Measurements from ENCODE around the gene LRRC46.

Gene LRRC46

DNA sequence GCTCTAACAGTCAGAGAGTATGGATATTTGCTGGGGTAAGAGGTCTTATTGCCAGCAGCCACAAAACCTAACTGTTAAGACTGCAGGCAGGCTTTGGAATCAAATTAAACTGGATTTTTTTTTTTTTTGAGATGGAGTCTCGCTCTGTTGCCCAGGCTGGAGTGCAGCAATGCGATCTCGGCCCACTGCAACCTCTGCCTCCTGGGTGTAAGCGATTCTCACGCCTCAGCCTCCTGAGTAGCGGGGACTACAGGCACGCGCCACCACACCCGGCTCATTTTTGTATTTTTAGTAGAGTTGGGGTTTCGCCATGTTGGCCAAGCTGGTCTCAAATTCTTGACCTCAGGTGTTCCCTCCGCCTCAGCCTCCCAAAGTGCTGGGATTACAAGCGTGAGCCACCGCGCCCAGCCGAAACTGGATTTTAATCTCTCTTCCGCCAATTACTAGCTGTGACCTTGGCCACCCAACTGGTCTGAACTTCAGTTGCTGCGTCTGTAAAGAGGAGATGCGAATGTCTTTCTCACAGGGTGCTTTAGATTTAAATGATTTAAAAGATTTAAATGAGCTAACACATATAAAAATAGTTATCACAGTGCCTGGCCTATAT lies 971 bp upstream of the LRRC46 start:
- DNase-seq (ENCODE audit: low read depth), result no peak

DNA sequence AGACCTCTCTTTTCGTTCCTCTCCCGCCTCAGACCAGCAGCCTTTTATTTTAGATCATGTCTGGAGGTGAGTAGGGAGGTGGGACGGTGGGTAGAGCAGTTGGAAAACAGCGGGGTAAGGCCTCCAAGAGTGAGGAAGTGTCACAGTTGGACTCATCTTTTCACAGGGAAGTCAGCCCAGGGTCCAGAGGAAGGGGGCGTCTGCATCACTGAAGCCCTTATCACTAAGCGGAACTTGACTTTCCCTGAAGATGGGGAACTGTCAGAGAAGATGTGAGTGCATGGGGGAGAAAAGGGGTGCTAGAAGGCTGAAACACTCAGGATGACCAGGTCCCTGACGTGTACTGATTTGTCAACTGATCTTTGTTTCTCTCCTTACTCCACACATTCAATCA lies 461 bp downstream of the LRRC46 start:
- no peak for DNase-seq (ENCODE audit: low read depth)

DNA sequence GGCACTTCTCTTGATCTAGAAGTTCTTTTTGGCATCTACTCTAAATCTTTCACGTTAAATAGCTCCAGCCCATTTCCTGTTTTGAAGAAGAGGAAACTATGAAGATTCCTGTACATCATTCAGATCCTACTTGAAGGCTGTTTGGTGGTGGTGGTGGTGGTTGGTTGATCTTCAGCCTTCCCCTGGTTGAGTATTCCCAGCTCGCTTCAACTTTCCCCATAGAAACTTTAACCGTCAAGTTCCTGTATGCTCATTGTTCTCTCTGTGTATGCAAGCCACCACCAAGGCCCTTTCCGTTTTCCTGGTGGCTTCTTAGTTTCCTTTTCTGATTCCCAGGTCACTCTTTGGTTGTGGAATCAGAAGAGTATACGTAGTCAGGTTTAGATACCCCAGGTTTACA lies 3.3 kb downstream of the LRRC46 start:
- no peak for DNase-seq (ENCODE audit: low read depth)

DNA sequence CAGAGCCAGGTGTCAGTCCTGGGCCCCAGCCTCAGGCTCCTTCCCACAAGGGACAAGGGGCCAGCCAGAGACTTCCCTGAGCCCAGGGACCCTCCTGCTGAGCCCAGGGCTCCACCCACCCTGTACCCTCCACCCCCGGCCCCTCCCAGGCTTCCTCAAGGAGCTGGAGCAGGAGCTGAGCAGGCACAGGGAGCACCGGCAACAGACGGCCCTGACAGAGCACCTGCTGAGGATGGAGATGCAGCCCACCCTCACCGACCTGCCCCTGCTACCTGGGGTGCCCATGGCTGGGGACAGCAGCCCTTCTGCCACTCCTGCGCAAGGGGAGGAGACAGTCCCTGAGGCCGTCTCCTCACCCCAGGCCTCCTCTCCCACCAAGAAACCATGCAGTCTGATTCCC lies 5.1 kb downstream of the LRRC46 start:
- no peak for DNase-seq (ENCODE audit: low read depth)

DNA sequence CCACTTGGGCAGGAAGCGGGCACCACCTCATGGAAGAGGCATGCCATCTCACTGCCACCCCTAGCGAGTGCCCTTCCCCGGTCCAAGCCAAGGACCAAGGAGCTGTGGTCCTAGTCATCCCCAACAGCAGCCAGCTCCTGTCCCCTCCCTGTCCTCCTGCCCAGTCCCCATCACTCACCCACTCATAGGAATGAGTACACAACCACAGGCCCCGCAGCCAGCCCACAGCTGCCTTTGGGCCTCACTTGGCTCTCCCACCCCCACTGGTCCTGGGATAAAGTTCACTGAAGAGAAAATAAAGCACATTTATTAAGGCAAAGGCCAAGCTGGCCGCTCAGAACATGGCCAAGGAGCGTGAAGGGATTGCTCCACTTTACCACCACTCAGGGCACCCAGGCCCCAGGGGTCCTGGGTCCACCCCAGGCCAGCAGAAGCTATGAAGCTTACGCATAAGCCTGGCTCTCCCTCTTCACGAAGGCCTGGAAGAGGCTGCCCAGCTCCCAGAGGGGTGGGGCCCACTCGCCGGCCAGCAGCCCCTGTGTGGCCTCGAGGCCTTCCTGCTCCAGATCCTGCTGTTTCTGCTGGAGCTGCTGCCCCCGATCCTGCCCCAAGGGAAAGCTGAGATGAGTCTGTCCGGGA lies 6.0 kb downstream of the LRRC46 start:
- peak; percentile 69 for DNase-seq (ENCODE audit: low read depth)

DNA sequence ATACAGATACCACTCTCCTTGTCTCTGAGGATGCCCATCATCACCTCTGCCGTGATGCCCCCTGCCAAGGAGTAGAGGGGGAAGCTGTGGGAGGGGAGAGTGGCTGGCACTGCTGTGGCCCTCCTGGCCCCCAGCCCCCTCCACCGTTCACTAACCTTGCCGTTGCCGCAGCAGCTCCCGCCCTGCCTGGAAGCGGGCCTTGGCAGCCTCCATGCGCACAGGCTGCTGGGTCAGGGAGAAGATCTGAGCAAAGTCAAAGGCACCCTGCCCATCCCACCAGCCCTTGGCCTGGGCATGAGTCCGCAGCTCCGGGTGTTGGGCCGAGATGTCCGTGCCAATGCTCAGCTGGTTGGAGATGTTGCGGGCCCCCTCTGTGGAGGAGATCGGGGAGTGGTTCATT lies 7.2 kb downstream of the LRRC46 start:
- DNase-seq (ENCODE audit: low read depth), result no peak

DNA sequence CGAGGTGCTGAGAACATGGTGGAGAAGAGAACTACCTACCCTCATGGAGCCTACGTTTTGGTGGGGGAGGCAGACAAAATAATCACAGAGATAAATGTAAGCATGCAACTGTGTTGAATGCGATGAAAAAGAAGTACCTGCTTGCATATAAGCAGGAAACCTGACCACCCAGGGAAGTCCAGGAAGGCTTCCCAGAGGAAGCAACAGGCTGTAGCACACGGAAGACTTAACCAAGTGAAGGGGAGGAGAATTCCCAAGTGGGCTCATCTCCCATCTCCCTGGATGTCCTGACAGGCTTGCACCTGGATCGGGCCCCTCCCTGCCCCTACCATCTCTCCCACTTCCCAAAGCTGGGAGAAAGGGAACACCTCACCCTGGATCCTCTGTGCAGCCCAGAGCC lies 7.6 kb downstream of the LRRC46 start:
- no peak for DNase-seq (ENCODE audit: low read depth)

DNA sequence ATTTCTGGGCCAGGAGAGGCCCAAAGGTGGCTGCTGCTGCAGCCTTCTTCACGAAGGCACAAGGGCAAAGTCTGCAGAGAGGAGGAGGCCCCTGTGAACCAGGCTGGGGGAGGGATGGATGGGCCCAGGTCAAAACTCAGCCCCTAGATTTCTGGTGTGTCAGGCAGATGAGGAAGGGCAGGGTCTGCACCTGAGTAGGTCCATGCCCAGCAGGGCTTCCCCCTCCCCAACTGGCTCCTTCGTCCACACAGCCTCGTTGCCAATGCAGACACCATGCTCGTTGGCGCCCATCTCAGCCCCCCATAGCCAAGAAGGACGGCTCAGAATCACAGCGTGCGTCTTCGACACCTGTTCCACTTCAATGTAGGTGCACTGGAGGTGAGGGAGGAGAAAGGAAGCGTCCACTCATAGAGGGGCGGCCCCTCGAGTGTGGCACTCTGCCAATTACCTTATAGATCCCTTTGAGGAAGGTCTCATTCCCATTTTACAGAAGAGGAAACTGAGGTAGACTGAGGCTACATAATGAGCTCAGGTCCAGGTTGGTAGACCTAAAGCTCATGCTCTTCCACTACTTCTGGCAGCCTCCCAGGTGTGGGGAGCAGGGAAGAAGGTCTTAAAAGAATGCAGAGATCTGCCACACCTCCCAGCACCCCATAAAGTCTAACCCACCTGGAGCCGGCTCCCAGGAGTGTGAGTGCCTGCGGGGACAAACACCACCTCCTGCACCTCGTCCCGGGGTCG lies 8.7 kb downstream of the LRRC46 start:
- no peak for DNase-seq (ENCODE audit: low read depth)

DNA sequence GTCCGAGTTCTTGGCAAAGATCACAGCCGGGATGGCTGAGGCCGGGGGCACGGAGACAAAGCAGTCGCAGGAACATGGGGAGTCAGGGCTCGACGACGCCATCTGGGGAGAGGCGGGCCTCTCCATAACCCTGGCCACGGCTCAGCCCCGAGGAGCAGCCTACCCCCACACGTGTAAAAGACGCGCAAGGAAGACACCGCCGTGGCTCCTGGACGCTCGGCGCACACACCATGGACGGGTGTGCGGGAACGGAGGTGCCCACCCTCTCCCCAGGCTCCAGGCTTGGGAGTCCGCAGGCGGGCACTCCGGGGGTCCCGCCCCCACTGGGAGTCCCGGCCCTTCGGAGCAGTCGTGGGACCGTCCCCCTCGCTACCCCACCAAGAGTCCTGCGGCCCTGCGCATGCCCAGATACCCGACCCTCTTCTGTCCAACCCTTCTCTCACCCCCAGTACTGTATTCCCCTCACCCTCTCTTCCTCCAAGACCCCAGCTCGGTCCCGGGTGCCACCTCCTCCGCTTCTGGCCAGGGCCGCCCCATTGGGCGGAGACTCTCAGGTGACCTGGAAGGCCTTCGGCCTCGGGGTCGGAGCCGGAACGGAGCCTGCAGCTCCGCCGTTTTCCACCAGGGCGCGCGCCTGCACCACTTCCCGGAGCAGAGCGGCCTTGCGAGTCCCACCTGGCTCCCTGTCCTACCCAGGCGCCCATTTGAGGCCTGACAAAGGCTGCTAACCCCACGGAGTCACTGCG lies 9.4 kb downstream of the LRRC46 start, which contains the start of gene SCRN2:
Gene SCRN2 (minus strand): TSS at position 532 of the 746 bp plus-strand sequence. CDS start 430 bp downstream, at position 102.
- peak; percentile 79 for DNase-seq (ENCODE audit: low read depth)

DNA sequence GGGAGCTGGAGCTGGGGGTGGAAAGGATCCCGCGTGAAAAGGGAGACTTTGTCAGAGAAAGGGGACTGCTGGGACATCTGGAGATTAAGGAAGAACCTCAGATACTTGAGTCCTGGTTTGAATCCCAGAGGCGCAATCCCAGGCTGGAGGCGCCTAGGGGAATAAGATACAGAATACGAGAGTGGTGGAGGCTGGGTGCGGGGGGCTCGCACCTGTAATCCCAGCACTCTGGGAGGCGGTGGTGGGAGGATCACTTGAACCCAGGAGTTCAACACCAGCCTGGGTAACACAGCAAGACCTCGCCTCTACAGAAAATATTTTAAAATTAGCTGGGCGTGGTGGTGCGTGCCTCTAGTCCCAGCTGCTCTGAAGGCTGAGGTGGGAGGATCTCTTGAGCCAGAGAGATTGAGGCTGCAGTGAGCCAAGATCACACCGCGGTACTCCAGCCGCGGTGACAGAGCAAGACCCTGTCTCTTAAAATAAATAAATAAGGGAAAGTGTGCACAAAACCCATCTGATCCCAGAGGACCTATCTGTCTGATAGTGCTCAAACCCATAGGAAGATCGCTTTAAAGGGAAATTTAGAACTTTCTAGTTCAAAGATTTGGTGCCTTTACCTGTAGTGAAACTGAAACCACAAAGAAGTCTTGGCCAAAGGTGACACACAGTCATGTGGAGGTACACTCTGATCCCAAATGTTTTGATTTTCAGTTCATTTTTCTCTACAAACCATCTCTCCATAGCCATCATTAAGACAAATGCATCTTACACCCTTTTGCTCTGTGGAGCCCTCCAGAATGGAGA lies 10.2 kb downstream of the LRRC46 start:
- DNase-seq (ENCODE audit: low read depth), result no peak

DNA sequence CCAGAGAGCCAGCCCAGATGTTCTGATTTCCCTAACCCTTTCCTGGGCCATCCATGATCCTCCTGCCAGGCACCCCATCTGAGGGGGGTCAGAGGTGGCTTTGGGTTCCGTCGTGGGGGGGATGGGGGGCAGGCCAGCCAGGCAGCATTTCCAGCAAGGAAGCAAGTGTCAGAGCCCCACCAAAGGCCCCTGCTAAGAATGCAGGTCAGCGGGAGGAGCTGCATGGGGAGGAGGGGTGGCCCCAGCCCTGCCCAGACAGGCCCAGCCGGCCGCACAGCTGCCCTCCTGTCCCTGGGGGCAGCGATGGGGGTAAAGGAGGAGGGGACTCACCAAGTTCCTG lies 11.9 kb downstream of the LRRC46 start:
- no peak for DNase-seq (ENCODE audit: low read depth)

DNA sequence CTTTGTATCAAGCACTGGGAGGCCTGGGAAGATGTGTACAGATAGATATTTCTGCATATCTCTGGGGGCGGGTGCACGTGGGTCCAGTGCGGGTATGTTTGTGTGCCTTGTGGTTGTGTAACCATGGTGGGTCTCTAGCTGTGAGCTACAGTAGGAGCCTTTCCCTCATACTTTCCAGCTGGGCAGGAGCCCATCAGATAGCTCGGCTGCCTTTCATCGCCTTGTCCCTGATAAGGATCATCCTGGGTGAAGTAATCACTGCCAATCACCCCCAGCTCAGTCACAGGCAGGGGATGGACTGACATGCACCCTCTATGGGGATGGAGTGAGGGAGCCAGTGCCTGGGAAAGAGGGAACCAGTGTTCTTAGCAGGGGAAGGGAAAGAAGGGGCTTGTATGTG lies 12.8 kb downstream of the LRRC46 start:
- no peak for DNase-seq (ENCODE audit: low read depth)

DNA sequence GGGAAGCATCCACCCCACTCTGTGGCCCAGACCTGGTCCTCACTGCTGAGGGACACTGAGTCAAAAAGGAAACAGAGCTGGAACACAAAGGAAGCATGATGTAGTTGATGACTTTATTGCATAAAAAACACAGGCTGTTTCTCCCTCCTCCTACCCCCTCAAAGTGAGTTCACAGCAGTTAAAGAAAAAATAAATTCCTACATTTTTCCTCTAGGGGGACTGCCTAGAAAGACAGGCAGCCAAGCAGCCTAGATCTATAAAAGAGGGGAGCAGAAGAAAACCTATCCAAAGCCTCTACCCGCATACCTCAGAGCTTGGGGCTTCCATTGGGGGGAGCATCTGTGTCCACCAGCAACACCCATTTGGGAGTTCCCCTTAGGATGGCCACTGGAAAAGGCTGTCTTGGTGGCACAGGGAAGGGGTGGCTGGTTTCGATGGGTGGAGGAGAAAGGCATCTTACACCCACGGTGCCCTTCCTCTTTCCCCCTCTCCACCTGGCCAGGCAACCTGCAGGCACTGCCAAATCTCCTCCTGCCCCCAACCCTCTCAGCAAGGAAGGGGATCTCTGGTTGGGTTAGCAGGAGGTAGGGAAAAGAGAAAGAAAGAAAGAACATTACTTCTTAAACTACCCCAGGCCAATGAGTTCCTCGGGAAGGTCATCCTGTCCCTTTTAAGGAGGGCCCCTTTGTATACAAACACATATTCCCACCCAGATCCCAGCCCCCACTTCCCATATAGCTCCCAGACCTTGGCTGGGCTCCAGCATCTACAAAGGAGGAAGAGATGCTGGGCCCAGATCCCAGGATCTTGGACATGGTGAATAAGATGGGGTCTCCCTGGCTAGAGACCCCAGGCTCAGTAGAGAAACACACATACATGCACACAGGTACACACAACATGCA lies 13.6 kb downstream of the LRRC46 start:
- no peak for DNase-seq (ENCODE audit: low read depth)

DNA sequence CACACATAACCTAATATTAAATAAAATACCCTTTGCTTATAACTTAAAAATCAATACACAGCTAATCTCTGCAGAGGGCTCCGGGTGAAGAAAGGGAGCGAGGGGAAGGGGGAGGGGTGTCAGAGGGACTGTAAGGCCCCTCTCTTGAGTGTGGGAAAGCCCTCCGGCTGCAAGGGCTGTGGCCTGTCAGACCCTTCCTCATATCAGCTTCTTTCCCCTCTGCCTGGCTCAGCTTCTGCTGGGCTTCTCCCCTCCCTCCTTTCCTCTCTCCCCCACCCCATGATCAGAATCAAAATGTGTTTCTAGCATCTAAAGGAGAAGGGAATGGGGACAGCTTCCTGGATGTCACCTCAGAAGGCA lies 14.2 kb downstream of the LRRC46 start:
- no peak for DNase-seq (ENCODE audit: low read depth)

DNA sequence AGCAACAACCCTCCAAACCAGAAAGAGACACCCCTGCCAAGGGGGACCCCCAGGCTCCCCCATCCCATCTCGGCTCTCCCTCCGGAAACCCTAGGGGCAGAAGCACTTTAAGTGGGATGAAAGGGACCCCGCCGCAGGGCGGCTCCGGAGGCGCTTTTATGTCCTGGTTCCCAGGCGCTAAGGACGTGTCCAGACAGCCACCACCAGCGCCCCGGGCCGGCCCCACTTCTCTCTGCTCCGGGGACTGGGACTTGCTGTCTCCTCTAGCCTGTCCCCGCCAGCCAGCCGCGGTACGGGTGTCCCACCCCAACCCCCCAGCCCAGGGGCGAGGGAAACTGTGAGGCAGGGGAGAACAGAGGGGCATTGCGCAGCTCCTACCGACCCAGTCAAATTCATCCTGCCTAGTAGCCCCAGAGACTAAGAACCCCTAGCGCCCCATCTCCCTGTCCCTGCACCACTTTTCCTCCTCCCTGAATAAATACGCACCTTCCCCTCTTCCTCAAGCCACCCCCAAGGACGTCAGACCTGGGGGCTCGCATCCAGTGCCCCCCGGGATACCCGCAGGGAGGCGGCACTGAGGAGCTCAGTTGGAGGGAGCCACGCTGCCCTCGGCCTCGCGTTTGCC lies 15.4 kb downstream of the LRRC46 start:
- no peak for DNase-seq (ENCODE audit: low read depth)

DNA sequence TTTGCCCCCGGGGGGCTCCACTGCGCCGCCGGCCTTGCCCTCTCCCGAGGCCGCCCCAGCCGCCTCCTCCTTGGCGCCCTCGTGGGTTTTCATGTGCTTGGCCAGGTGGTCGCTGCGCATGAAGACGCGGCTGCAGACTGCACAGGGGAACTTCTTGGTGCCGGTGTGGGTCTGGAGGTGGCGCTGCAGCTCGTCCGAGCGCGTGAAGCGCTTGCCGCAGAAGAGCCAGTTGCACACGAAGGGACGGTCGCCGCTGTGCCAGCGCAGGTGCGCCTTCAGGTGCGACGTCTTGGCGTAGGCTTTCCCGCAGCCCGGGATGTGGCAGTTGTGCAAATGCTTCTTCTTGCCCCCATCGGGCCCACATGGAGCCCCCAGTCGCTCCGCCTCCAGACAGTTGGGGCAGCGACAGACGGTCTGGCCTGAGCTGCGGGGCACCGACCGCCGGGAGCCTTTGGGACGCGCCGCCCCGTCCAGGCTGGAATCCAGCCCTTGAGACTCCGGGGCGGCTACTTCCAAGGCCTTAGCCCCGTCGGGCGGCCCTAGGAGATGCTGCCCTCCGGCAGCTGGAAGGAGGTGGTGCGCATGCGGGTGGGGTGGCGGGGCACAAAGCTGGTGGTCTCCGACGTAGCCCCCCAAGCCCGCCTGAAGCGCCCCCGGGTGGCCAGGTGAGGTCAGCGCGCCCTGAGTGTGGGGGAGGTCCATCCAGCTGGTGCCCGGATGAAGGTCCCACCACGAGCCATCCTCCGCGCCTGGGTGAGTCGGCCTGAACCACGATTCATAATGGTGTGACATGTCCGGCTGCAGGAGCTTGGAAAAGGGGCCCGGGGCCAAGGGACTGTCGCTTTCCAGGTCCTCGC lies 16.1 kb downstream of the LRRC46 start:
- no peak for DNase-seq (ENCODE audit: low read depth)

DNA sequence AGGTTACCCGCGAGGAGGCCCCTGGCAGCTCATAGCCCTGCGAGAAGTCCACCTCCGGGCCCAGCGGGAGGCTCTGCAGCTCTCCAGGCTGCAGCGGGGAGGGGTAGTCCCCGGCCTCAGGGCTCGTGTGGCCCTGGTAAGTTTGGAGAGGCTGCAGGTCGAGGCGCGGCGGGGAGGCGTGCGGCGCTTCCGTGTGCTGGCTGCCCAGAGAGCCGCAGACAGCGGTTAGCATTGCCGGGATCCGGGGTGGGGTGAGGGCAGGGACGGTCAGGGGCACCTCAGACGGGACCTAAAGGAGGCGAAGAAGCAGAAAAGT lies 16.7 kb downstream of the LRRC46 start:
- no peak for DNase-seq (ENCODE audit: low read depth)

DNA sequence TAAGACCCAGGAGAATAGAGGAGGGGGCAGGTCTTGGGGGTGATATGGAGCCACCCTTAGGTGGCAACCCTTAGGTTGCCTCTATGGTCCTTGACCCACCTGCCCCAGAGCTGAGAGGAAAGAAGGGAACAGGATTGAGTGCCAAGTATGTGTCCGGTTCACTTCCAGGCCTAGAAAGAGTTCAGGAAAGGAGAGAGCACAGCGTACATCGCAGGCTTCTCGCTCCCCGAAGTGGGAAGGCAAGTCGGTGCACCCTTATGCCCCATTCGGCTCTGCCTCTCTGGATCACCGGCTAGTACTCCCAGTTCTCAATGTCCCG lies 18.9 kb downstream of the LRRC46 start:
- no peak for DNase-seq (ENCODE audit: low read depth)

DNA sequence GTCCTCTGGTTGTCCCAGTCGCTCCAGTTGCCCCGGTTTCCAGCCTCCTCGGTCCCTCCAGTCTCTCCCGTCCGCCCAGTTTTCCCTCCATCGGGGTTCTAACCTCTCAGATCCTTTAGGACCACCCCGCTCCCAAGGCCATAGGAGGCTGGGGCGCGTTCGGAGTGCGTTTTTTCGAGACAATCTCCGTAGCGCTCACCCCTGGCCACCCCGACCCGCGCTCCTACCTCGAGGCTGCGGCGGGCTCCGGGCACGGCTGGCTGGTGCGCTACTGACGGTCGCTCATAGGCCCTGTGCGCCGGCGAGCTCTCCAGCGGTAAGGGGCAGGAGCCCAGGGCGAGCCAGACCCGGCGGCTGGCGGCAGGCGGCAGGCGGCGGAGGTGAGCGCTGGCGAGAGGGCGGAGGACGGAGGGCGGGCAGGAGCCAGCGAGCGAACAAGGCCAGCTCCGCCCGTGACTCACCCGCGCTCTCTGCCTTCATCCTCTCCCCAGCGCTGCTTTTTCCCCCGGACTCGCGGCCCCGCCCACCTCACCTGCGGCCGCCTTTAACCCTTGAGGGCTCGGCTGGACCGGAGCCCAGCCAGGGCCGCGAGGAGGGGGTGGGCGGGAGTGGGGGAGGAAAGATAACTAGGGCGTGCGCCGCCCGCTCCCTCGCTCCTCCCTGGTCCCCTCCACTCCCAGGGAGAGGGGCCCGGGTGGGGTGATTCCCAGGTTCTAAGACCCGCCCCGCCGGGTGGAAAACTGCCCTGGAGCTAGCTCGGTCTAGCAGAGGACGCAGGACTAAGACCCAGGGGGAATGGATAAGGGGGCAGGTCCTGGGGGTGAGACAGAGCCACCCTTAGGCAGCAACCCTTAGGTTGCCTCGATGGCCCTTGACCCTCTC lies 19.5 kb downstream of the LRRC46 start, which contains the start of gene SP6:
Gene SP6 (minus strand): TSS at position 472 of the 882 bp plus-strand sequence. CDS start 2,734 bp downstream, outside the sequence.
- peak; percentile 16 for DNase-seq (ENCODE audit: low read depth)

Data from fibroblast of gingiva (primary cell).